Ishikawa (cell line): ENCODE results near the gene MYO3A.

Experiments used
- CREB1 ChIP-seq: IDR thresholded peaks from 2 replicates; pipeline ENCODE4 v1.6.1; 2012; ENCODE audit warnings: low read depth
- EP300 ChIP-seq: IDR thresholded peaks from 2 replicates; pipeline ENCODE4 v1.6.1; 2012; ENCODE audit warnings: borderline replicate concordance
- NFIC ChIP-seq: IDR thresholded peaks from 2 replicates; pipeline ENCODE4 v1.6.1; 2012
- REST ChIP-seq: IDR thresholded peaks from 2 replicates; pipeline ENCODE4 v1.6.1; 2012; ENCODE audit warnings: low read depth, mild to moderate bottlenecking
- TAF1 ChIP-seq: IDR thresholded peaks from 2 replicates; pipeline ENCODE4 v1.6.1; 2012; ENCODE audit warnings: low read depth, mild to moderate bottlenecking
- TCF12 ChIP-seq: IDR thresholded peaks from 2 replicates; pipeline ENCODE4 v1.6.1; 2012; ENCODE audit warnings: low read depth
- TEAD4 ChIP-seq: IDR thresholded peaks from 2 replicates; pipeline ENCODE4 v1.6.1; 2012
- USF1 ChIP-seq: IDR thresholded peaks from 2 replicates; pipeline ENCODE4 v1.6.1; 2012
- ZBTB7A ChIP-seq: IDR thresholded peaks from 2 replicates; pipeline ENCODE4 v1.6.1; 2012; ENCODE audit warnings: low read depth

Gene MYO3A

GRCh38 chr10:26249681-26250080 lies 315.7 kb downstream of the MYO3A start:
- no peak for TF ChIP-seq CREB1
- TF ChIP-seq TAF1 = no peak
- TF ChIP-seq NFIC = no peak
- TF ChIP-seq TEAD4 = no peak
- no peak for TF ChIP-seq REST
- TF ChIP-seq ZBTB7A = no peak
- no peak for TF ChIP-seq TCF12
- TF ChIP-seq USF1 = no peak

- no peak for TF ChIP-seq TEAD4
Measured at GRCh38 chr10:26251925-26252324, 317.9 kb downstream of the MYO3A start.

GRCh38 chr10:26254616-26255015 lies 320.6 kb downstream of the MYO3A start:
- no peak for TF ChIP-seq EP300
- TF ChIP-seq TAF1 = no peak

GRCh38 chr10:26259341-26259740 lies 325.3 kb downstream of the MYO3A start:
- no peak for TF ChIP-seq TEAD4
- TF ChIP-seq TAF1 = no peak
